Right atrium auricular region (tissue), 2 donors: Measurements from ENCODE around the gene ADCY2. TPM values are rescaled to one million over a fixed set of nuclear protein-coding genes. Genes with fewer than 3 reads are reported as not detected.

Experiments
- DNase-seq: peaks from one replicate; pipeline ENCODE4 v3.0.0-alpha.2; 2019; ENCODE audit warnings: low spot score
- H3K27ac ChIP-seq, 2 donors: fragments of 200-600 bp; sonication (generic); 1 replicate in 1 of 2; 2 replicates in 1 of 2; pipeline ENCODE4 v1.5.1; 2016 to 2019
- H3K27me3 ChIP-seq, 2 donors: fragments of 200-600 bp; sonication (generic); one replicate each; pipeline versions ENCODE4 v1.5.1 to v1.6.0; 2017 to 2019
- H3K36me3 ChIP-seq: fragments of 200-600 bp; sonication (generic); one replicate; pipeline ENCODE4 v1.5.1; 2016
- H3K4me1 ChIP-seq, 2 donors: fragments of 200-600 bp; sonication (generic); one replicate each; pipeline versions ENCODE4 v1.5.1 to v1.6.0; 2017 to 2019
- H3K4me3 ChIP-seq, 2 donors: fragments of 200-600 bp; sonication (generic); 1 replicate in 1 of 2; 2 replicates in 1 of 2; pipeline ENCODE4 v1.5.1; 2017 to 2019; ENCODE audit warnings: mild to moderate bottlenecking in 1 of 2, moderate library complexity in 1 of 2
- H3K9me3 ChIP-seq, 2 donors: fragments of 200-600 bp; sonication (generic); one replicate each; pipeline ENCODE4 v1.5.1; 2019
- total RNA-seq, 2 donors: library from RNA; depleted of rRNA; stranded (reverse); fragments of >200 nt; gene quantifications; one replicate each; pipeline ENCODE4 v1.1.0, GENCODE V29; 2016
- TF ChIP-seq, protein P1 (sequence below), 2 donors: fragments of 200-600 bp; sonication (generic); IDR thresholded peaks; one replicate each; pipeline ENCODE4 v1.5.1; 2019; ENCODE audit warnings: antibody characterized with exemption in 2 of 2

ADCY2 gene
- total RNA-seq, 2 donors from 2014 or later = 3.3 TPM; not detected in 1

DNA sequence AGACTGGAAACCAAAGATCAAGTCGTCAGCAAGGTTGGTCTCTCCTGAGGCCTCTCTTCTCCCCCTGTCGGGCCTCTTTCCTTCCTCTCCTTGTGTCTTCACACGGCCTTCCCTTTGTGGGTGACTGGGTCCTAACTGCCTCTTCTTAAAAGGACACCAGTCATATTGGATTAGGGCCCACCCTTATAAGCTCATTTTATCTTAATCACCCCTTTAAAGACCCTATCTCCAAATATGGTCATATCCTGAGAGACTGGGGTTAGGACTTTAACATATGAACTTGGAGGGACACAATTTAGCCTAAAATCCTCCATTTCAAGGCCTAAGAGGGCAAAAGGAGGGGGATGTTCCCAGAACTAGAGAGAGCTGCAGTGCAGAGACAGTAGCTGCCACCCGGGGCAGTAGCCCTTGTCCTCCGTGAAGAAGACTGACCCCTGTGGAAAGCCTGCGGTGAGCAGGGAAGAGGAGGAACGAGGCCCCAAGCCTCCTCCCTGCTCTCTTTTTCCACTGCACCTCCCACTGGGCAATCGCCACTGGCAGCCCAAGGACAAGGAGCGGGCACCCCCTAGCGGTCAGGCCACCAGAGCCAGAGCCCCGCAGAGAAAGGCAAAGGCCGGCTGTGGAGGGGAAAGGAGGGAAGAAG is 420.1 kb downstream of the ADCY2 start:
- DNase-seq = peak; percentile 88
- TF ChIP-seq, protein P1, sequence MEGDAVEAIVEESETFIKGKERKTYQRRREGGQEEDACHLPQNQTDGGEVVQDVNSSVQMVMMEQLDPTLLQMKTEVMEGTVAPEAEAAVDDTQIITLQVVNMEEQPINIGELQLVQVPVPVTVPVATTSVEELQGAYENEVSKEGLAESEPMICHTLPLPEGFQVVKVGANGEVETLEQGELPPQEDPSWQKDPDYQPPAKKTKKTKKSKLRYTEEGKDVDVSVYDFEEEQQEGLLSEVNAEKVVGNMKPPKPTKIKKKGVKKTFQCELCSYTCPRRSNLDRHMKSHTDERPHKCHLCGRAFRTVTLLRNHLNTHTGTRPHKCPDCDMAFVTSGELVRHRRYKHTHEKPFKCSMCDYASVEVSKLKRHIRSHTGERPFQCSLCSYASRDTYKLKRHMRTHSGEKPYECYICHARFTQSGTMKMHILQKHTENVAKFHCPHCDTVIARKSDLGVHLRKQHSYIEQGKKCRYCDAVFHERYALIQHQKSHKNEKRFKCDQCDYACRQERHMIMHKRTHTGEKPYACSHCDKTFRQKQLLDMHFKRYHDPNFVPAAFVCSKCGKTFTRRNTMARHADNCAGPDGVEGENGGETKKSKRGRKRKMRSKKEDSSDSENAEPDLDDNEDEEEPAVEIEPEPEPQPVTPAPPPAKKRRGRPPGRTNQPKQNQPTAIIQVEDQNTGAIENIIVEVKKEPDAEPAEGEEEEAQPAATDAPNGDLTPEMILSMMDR (IDR thresholded peaks at IDR 0.05) = peak; percentile 88 to 91
- Histone ChIP-seq H3K9me3 (no peaks in the 10 kb centered on the region), H3K36me3 (no peaks in the 10 kb centered on the region), H3K4me3 (no peak overlapping the region), H3K4me1 (peaks cover 0 to 7% of the 10 kb centered on the region in 2 donors), H3K27me3 (no peaks in the 10 kb centered on the region), H3K27ac (no peak overlapping the region)

DNA sequence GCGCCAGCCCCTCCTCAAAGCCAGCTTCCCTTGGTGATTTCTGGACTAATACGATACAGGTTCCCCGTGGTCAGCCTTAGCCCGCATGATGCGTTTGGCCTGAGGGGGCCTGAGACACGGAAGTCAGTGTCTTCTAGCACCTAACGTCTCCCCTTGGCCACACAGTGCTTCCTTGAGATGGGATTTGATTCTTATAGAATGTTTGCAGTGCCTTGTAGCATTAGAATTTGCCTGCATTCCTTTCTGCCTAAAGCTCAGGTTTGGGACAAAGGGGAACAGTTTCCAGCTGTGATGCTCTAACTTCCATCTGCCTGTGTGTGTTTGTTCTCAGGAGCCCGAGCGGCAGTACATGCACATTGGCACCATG is 420.6 kb downstream of the ADCY2 start:
- Histone ChIP-seq H3K36me3 (no peaks in the 10 kb centered on the region), H3K27me3 (no peaks in the 10 kb centered on the region), H3K9me3 (no peaks in the 10 kb centered on the region), H3K4me3 (no peak overlapping the region), H3K4me1 (peaks cover 0 to 7% of the 10 kb centered on the region in 2 donors), H3K27ac (no peak overlapping the region)
- no peak for DNase-seq
- TF ChIP-seq, protein P1 (IDR thresholded peaks at IDR 0.05) = no peak

DNA sequence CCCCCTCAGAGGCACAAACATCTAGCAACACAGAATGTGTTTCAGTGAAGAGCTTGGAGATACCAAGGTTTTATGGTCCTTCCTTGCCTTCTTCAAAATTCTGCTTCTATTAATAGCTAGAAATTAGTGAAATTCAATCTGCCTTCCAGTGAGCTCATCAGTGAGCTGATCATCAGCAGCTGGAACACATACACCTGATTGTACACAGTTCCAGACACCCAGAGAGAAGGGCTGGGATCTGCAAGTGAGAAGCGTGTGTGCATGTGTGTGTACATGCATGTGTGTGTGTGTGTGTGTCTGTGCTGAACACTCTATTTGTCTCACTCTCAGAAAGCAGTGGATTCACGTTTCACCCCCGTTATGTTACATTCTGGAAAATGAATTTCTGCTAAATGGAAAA is 426.5 kb downstream of the ADCY2 start:
- no peak for DNase-seq
- H3K27me3 ChIP-seq = no peaks in the 10 kb centered on the region
- no peak overlapping the region for H3K27ac ChIP-seq
- no peaks in the 10 kb centered on the region for H3K36me3 ChIP-seq
- H3K9me3 ChIP-seq = no peaks in the 10 kb centered on the region
- H3K4me1 ChIP-seq = no peaks in the 10 kb centered on the region
- TF ChIP-seq, protein P1 (IDR thresholded peaks at IDR 0.05) = no peak
- no peak overlapping the region for H3K4me3 ChIP-seq

DNA sequence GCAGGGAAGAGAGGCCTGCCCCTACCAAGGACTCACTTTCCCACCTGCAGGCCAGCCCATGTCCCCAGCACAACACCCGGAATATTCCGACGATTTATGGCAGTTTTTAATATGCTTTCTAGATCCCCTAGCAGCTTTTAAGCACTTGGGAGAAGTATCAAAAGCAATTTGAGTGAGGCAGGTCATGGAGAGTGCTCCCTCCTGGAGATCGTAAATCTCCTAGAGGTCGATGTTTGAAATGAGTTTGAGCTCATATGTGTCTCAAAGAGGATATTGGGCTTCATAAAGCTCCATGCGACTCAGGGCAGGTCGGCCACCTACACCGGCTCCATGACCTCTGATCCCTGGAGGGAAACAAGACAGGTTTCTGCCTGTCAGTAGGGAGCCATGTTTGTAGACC is 427.7 kb downstream of the ADCY2 start:
- H3K36me3 ChIP-seq = no peaks in the 10 kb centered on the region
- no peaks in the 10 kb centered on the region for H3K4me1 ChIP-seq
- no peaks in the 10 kb centered on the region for H3K27me3 ChIP-seq
- H3K4me3 ChIP-seq = no peak overlapping the region
- no peak for DNase-seq
- no peaks in the 10 kb centered on the region for H3K9me3 ChIP-seq
- TF ChIP-seq, protein P1 (IDR thresholded peaks at IDR 0.05) = no peak
- no peak overlapping the region for H3K27ac ChIP-seq

DNA sequence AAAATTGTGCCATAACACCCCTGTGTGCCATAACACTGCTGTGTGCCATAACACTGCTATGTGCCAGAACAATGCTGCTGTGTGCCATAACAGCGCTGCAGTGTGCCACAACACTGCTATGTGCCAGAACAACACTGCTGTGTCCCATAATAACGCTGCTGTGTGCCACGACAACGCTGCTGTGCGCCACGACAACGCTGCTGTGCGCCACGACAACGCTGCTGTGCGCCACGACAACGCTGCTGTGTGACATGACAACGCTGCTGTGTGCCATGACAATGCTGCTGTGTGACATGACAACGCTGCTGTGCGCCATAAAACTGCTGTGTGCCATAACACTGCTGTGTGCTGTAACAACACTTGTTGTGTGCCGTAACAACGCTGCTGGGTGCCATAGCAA is 429.1 kb downstream of the ADCY2 start:
- Histone ChIP-seq H3K36me3 (no peaks in the 10 kb centered on the region), H3K4me3 (no peak overlapping the region), H3K27ac (no peak overlapping the region), H3K27me3 (no peaks in the 10 kb centered on the region), H3K9me3 (no peaks in the 10 kb centered on the region), H3K4me1 (no peaks in the 10 kb centered on the region)
- no peak for DNase-seq
- TF ChIP-seq, protein P1 (IDR thresholded peaks at IDR 0.05) = no peak

DNA sequence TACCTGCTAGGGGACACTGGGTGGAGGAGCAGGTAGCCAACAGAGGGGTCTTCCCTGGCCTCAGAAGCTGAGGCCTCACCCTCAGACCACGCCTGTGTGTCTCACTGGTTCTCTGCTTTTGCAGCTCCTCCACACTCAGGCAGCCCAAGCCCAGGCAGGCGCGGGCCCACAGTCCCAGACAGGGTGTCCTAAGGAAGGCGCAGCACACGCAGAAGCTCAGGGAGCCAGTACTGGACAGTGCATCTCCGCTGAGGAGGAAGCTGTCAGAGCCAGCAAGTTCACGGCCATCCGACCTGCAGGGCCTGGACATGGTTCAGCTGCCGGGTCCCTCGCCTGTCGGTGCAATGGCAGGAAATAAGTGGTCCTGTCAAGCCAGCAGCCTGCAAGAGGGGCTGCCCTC is 429.7 kb downstream of the ADCY2 start:
- H3K27me3 ChIP-seq = no peaks in the 10 kb centered on the region
- H3K4me1 ChIP-seq = no peaks in the 10 kb centered on the region
- H3K4me3 ChIP-seq = no peak overlapping the region
- H3K36me3 ChIP-seq = no peaks in the 10 kb centered on the region
- H3K9me3 ChIP-seq = no peaks in the 10 kb centered on the region
- TF ChIP-seq, protein P1 (IDR thresholded peaks at IDR 0.05) = no peak
- DNase-seq = no peak
- no peak overlapping the region for H3K27ac ChIP-seq
